ENCODE measurements around the gene METTL8. TPM values are rescaled to one million over a fixed set of nuclear protein-coding genes. Genes with fewer than 3 reads are reported as not detected.

The METTL8 gene
- total and polyA plus RNA-seq, 2 of the 13 experiments (the other 11 are each of a cell fraction or from before 2014, with no cell fraction given), result 18.6 to 68.2 TPM

DNA sequence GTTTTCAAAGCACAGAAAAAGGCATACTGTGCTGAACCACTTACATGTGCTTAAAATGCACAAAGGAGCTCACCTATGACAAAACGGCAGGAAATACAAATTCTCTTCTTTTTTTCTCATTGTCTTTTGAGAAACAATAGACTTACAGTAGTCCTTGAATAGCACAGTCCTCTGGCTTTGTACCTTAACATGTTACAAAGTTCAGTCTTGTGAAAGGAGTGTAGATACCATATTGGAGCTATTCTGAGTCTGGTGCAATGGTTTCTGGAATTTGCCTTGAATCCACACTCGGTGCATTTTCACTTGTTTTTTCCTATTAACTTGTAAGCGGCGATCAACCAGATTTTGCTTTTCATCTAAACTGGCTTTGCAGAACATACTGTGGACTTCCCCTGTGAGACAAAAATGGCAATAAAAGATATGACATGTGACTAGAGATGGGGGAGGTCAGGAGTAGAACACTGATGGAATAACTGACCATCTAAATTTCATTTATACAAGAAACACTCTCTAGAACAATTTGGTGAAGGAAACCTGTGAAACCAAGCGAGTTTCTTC lies 109.7 kb downstream of the METTL8 start:
- Histone ChIP-seq H3K79me2 (ENCODE audit: insufficient read depth, low read length) (no peaks in the 10 kb centered on the region), H3K9ac (ENCODE audit: insufficient read depth, low read depth, low read length) (no peak overlapping the region), H3K4me3 (replicated peaks in 1 of 3; ENCODE audit: insufficient read depth in 1 of 3, low read depth in 2 of 3, low read length in 3 of 3) (no peak overlapping the region), H3K9me3 (ENCODE audit: low read length) (no peaks in the 10 kb centered on the region), H4K20me1 (ENCODE audit: insufficient read depth, low read length) (no peaks in the 10 kb centered on the region), H3K27ac (ENCODE audit: extremely low read length, insufficient read depth, low read length) (peak overlapping the region; percentile 14), H2AFZ (ENCODE audit: low read length) (no peak overlapping the region), H3K36me3 (replicated peaks in 1 of 2; ENCODE audit: control insufficient read depth in 1 of 2, insufficient read depth in 2 of 2, low read length in 2 of 2) (peaks cover 5 to 13% of the 10 kb centered on the region in 2 experiments; a peak in 4 of 5 replicates), H3K4me1 (ENCODE audit: insufficient read depth, low read length) (peaks cover 13% of the 10 kb centered on the region), H3K27me3 (ENCODE audit: control insufficient read depth in 1 of 2, insufficient read depth in 2 of 2, low read length in 2 of 2) (no peaks in the 10 kb centered on the region), H3K4me2 (ENCODE audit: low read depth, low read length) (no peak overlapping the region)
- ChIA-PET CTCF (ENCODE audit: low intra/inter-chr PET ratio, low total read pairs) (no interaction called here), POLR2A (interaction anchor here (0.7 kb wide), 1 partner anchor 10 kb away, joined by 3 read pairs; no protein-coding TSS in a partner anchor)
- 67% methylated on average over 5 of the region's 5 CpGs for WGBS (ENCODE audit: low lambda C conversion rate)
- intact Hi-C loops (cut with micrococcal nuclease; ENCODE audit: unreplicated experiment) (no loop called here), in situ Hi-C loops (cut with HindIII; ENCODE audit: extremely low pct_ligation_motif_present, low pct_unique_long_range_greater_than_20kb) (no loop called here)
- DNase-seq (ENCODE audit: low spot score), result peak; percentile 85
- no TSS peak for BruUV-seq (replicated peaks)
- ATAC-seq, result peak; percentile 94
- peak; percentile 64 for FAIRE-seq
- no peak for TF ChIP-seq ZNF3 (CRISPR knock-in tag; IDR thresholded peaks at IDR 0.05)
- no peak for TF ChIP-seq SSRP1 (CRISPR knock-in tag; IDR thresholded peaks at IDR 0.05)
- no peak for TF ChIP-seq NCOA1 (CRISPR knock-in tag; IDR thresholded peaks at IDR 0.05)
- peak; percentile 92 for TF ChIP-seq SOX13 (IDR thresholded peaks at IDR 0.05)
- TF ChIP-seq SOX13 (CRISPR knock-in tag; conservative IDR thresholded peaks at IDR 0.05 in 1 of 2, IDR thresholded peaks at IDR 0.05 in 1 of 2), result peak in 1 of 2 experiments; percentile 98; a peak in 2 of 4 replicates
- no peak for TF ChIP-seq ZNF703 (CRISPR knock-in tag; IDR thresholded peaks at IDR 0.05; ENCODE audit: borderline replicate concordance)
- no peak for TF ChIP-seq SATB2 (CRISPR knock-in tag; IDR thresholded peaks at IDR 0.05)
- no peak for TF ChIP-seq ZNF589 (CRISPR knock-in tag; conservative IDR thresholded peaks at IDR 0.05)
- TF ChIP-seq NCOR1 (IDR thresholded peaks at IDR 0.05; ENCODE audit: borderline replicate concordance, low read length), result peak; percentile 67; the same call in 1 of the 2 replicates
- TF ChIP-seq CREB1 (IDR thresholded peaks at IDR 0.05), result no peak
- no peak for TF ChIP-seq CREB1 (CRISPR knock-in tag; IDR thresholded peaks at IDR 0.05)
- TF ChIP-seq NR3C1 (CRISPR knock-in tag; IDR thresholded peaks at IDR 0.05), result no peak
- no peak for TF ChIP-seq ZNF367 (CRISPR knock-in tag; IDR thresholded peaks at IDR 0.05; ENCODE audit: borderline replicate concordance)
- TF ChIP-seq, protein P1, sequence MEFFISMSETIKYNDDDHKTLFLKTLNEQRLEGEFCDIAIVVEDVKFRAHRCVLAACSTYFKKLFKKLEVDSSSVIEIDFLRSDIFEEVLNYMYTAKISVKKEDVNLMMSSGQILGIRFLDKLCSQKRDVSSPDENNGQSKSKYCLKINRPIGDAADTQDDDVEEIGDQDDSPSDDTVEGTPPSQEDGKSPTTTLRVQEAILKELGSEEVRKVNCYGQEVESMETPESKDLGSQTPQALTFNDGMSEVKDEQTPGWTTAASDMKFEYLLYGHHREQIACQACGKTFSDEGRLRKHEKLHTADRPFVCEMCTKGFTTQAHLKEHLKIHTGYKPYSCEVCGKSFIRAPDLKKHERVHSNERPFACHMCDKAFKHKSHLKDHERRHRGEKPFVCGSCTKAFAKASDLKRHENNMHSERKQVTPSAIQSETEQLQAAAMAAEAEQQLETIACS (CRISPR knock-in tag; IDR thresholded peaks at IDR 0.05), result no peak
- TF ChIP-seq, protein P2, sequence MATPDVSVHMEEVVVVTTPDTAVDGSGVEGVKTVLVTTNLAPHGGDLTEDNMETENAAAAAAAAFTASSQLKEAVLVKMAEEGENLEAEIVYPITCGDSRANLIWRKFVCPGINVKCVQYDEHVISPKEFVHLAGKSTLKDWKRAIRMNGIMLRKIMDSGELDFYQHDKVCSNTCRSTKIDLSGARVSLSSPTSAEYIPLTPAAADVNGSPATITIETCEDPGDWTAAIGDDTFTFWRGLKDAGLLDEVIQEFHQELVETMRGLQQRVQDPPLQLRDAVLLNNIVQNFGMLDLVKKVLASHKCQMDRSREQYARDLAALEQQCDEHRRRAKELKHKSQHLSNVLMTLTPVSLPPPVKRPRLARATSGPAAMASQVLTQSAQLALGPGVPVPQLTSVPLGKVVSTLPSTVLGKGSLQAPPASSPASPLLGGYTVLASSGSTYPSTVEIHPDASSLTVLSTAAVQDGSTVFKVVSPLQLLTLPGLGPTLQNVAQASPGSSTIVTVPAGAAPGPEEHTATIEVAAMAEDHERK (CRISPR knock-in tag; IDR thresholded peaks at IDR 0.05; ENCODE audit: low read depth), result no peak
- TF ChIP-seq EHMT2 (IDR thresholded peaks at IDR 0.05; ENCODE audit: borderline replicate concordance, low read depth, low read length), result peak; percentile 39; the same call in 1 of the 2 replicates
- no peak for TF ChIP-seq ZNF660 (CRISPR knock-in tag; IDR thresholded peaks at IDR 0.05; ENCODE audit: borderline replicate concordance, low read depth)
- no peak for TF ChIP-seq FOXA1 (IDR thresholded peaks at IDR 0.05)
- 0 out of 2 replicates have a peak, but pooled peaks have one; percentile 13 for TF ChIP-seq FOXA1 (CRISPR knock-in tag; IDR thresholded peaks at IDR 0.05)
- no peak for TF ChIP-seq ZNF264 (CRISPR knock-in tag; IDR thresholded peaks at IDR 0.05)
- TF ChIP-seq, protein P3, sequence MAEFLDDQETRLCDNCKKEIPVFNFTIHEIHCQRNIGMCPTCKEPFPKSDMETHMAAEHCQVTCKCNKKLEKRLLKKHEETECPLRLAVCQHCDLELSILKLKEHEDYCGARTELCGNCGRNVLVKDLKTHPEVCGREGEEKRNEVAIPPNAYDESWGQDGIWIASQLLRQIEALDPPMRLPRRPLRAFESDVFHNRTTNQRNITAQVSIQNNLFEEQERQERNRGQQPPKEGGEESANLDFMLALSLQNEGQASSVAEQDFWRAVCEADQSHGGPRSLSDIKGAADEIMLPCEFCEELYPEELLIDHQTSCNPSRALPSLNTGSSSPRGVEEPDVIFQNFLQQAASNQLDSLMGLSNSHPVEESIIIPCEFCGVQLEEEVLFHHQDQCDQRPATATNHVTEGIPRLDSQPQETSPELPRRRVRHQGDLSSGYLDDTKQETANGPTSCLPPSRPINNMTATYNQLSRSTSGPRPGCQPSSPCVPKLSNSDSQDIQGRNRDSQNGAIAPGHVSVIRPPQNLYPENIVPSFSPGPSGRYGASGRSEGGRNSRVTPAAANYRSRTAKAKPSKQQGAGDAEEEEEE (CRISPR knock-in tag; IDR thresholded peaks at IDR 0.05; ENCODE audit: borderline replicate concordance), result no peak
- no peak for TF ChIP-seq CENPX (CRISPR knock-in tag; IDR thresholded peaks at IDR 0.05)
- TF ChIP-seq EP300 (IDR thresholded peaks at IDR 0.05; ENCODE audit: low read depth in 2 of 2, low read length in 2 of 2), result peak in 1 of 2 experiments; percentile 42; a peak in 1 of 4 replicates
- TF ChIP-seq EP300 (CRISPR knock-in tag; IDR thresholded peaks at IDR 0.05; ENCODE audit: borderline replicate concordance), result no peak

Measured in HepG2 (cell line).